ENCODE data around the gene DES. TPM values are rescaled to one million over a fixed set of nuclear protein-coding genes. Genes with fewer than 3 reads are reported as not detected.

DES gene
- total RNA-seq, 1 donor from 2014 or later, result not detected

DNA sequence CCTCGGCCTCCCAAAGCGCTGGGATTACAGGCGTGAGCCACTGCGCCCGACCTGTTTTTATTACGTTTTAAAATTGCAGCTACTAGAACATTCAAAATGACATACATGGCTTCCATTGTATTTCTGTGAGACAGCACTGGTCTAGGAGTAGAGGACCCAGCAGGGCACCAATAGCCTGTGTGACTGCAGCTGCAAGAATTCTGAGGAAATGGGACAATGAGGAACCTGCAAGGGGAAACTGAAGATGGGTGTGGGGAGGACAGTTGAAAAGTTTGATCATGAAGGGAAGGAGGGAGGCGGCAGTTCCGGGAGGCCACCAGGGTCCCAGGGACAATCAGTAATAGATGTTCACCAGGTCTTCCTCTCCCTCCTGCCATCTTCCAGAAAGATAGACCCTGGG lies 16.6 kb upstream of the DES start:
- no peak for DNase-seq (ENCODE audit: extremely low spot score, unreplicated experiment)
- H3K27me3 Mint-ChIP-seq (ENCODE audit: unreplicated experiment), result no peaks in the 10 kb centered on the region
- H3K4me3 Mint-ChIP-seq (ENCODE audit: unreplicated experiment), result no peak overlapping the region
- H3K36me3 Mint-ChIP-seq (ENCODE audit: unreplicated experiment), result no peaks in the 10 kb centered on the region
- H3K27ac Mint-ChIP-seq (ENCODE audit: unreplicated experiment), result no peak overlapping the region
- H3K9me3 Mint-ChIP-seq (ENCODE audit: unreplicated experiment), result no peaks in the 10 kb centered on the region
- TF ChIP-seq, protein P1, sequence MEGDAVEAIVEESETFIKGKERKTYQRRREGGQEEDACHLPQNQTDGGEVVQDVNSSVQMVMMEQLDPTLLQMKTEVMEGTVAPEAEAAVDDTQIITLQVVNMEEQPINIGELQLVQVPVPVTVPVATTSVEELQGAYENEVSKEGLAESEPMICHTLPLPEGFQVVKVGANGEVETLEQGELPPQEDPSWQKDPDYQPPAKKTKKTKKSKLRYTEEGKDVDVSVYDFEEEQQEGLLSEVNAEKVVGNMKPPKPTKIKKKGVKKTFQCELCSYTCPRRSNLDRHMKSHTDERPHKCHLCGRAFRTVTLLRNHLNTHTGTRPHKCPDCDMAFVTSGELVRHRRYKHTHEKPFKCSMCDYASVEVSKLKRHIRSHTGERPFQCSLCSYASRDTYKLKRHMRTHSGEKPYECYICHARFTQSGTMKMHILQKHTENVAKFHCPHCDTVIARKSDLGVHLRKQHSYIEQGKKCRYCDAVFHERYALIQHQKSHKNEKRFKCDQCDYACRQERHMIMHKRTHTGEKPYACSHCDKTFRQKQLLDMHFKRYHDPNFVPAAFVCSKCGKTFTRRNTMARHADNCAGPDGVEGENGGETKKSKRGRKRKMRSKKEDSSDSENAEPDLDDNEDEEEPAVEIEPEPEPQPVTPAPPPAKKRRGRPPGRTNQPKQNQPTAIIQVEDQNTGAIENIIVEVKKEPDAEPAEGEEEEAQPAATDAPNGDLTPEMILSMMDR (IDR thresholded peaks at IDR 0.05), result no peak
- H3K4me1 Mint-ChIP-seq (ENCODE audit: unreplicated experiment), result peaks cover 2% of the 10 kb centered on the region

DNA sequence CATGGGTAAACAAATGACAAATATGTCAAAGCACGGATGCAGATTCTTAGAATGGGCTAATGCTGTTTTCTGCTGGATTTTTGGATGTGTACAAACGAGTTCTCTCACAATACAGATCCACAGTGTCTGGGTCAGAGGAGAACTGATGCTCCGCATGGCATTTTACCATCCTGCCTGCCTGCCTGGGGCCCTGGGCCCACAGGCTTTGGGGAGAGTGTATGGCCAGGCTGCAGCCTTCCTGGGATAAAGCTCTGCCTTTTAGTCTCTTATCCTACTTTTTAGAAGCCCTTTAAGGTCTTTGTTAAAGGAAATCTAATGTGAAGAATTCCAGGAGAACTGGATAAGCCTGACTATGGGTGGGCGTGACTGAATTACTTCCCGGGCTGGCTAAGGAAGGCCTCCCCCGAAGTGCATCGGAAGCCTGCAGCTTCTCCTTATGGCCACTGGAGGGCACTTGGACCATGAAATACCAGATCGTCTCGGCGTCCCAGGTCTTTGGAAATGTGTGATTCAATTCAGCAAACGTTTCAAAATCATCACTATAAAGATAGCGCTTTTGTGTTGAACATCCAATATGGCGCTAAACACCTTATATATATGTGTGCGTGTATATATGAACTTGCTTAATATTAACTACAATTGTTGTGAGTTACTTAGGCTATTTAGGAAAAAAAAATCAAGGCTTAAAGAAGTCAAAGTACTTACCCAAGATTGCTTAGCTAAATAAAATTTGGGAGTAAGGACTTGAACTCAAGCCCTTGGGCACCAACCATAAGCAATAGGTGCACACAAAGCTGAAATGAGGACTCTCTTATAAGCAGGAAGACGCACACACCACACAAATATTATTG lies 15.3 kb upstream of the DES start:
- DNase-seq (ENCODE audit: extremely low spot score, unreplicated experiment), result no peak
- Mint-ChIP-seq H3K27me3 (ENCODE audit: unreplicated experiment) (no peaks in the 10 kb centered on the region), H3K36me3 (ENCODE audit: unreplicated experiment) (no peaks in the 10 kb centered on the region), H3K27ac (ENCODE audit: unreplicated experiment) (no peak overlapping the region), H3K4me3 (ENCODE audit: unreplicated experiment) (no peak overlapping the region), H3K4me1 (ENCODE audit: unreplicated experiment) (peaks cover 7% of the 10 kb centered on the region), H3K9me3 (ENCODE audit: unreplicated experiment) (no peaks in the 10 kb centered on the region)
- TF ChIP-seq, protein P1 (IDR thresholded peaks at IDR 0.05), result no peak

DNA sequence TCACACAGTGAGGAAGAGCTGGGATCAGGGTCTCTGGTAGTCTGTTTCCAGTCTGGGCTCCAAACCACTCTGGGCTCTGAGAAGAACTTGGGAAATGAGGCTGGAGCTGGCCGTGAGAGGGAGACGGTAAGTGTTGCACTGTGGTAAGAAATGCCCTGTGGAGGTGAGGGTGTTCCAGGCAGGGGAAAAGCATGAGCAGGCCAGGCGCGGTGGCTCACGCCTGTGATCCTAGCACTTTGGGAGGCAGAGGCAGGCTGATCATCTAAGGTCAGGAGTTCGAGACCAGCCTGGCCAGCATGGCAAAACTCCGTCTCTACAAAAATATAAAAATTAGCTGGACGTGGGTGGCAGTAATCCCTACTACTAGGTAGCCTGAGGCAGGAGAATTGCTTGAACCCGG lies 14.3 kb upstream of the DES start:
- Mint-ChIP-seq H3K4me3 (ENCODE audit: unreplicated experiment) (no peak overlapping the region), H3K9me3 (ENCODE audit: unreplicated experiment) (no peaks in the 10 kb centered on the region), H3K27me3 (ENCODE audit: unreplicated experiment) (no peaks in the 10 kb centered on the region), H3K27ac (ENCODE audit: unreplicated experiment) (no peak overlapping the region), H3K36me3 (ENCODE audit: unreplicated experiment) (no peaks in the 10 kb centered on the region), H3K4me1 (ENCODE audit: unreplicated experiment) (peaks cover 7% of the 10 kb centered on the region)
- TF ChIP-seq, protein P1 (IDR thresholded peaks at IDR 0.05), result no peak
- no peak for DNase-seq (ENCODE audit: extremely low spot score, unreplicated experiment)

DNA sequence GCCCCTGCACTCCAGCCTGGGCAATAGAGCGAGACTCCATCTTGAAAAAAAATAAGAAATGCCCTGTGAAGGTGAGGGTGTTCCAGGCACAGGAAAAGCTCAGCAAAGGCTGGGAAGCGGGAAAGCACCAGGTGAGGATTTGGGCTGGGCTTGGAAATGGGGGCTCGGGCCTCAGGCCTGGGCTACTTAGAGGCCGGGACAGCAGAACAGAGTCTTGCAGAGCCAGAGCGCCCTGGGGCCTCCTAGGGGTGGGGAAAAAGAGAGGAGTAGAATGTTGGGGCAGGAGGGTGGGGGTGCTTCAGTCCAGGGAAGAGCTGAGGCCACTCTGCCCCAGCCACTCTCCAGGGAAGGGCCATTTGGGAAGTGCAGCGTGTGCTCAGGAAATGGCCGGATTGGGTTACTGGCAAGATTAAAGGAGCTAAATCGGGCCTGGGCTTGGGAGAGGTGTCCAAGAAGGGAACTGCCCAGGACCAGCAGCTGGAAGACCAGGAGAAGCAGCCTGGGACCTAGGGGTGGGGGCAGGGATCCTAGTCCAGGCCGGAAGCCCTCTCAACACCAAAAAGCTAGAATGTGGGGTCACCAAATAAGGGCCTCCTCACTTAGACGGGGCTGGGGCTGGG lies 13.8 kb upstream of the DES start:
- Mint-ChIP-seq H3K4me1 (ENCODE audit: unreplicated experiment) (peaks cover 7% of the 10 kb centered on the region), H3K36me3 (ENCODE audit: unreplicated experiment) (no peaks in the 10 kb centered on the region), H3K9me3 (ENCODE audit: unreplicated experiment) (no peaks in the 10 kb centered on the region), H3K4me3 (ENCODE audit: unreplicated experiment) (no peak overlapping the region), H3K27ac (ENCODE audit: unreplicated experiment) (no peak overlapping the region), H3K27me3 (ENCODE audit: unreplicated experiment) (no peaks in the 10 kb centered on the region)
- DNase-seq (ENCODE audit: extremely low spot score, unreplicated experiment), result no peak
- TF ChIP-seq, protein P1 (IDR thresholded peaks at IDR 0.05), result no peak

DNA sequence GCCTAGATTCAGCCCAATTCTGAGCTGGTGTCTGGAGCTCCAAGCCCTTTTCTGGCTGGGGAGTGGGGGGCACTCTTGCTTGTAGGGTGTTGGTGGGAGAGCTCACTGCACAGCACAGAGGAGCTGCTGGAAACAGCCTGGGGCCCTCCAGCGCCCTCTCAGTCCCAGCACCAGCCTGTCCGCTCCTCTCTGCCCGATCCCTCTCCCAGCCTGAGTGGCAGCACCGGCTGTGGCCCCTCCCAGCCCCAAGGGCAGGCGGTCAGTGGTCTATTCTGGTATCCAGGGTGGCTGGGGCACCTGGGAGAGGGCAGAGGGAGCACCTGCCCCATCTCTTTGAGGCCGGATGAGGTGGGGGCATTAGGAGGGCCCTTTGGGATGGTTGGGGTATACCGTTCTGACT lies 13.2 kb upstream of the DES start:
- Mint-ChIP-seq H3K27me3 (ENCODE audit: unreplicated experiment) (no peaks in the 10 kb centered on the region), H3K36me3 (ENCODE audit: unreplicated experiment) (no peaks in the 10 kb centered on the region), H3K27ac (ENCODE audit: unreplicated experiment) (no peak overlapping the region), H3K4me1 (ENCODE audit: unreplicated experiment) (peaks cover 7% of the 10 kb centered on the region), H3K9me3 (ENCODE audit: unreplicated experiment) (no peaks in the 10 kb centered on the region), H3K4me3 (ENCODE audit: unreplicated experiment) (no peak overlapping the region)
- TF ChIP-seq, protein P1 (IDR thresholded peaks at IDR 0.05), result no peak
- no peak for DNase-seq (ENCODE audit: extremely low spot score, unreplicated experiment)

Data from osteocyte (in vitro differentiated cells).